ENCODE measurements around the gene LMF2. TPM values are rescaled to one million over a fixed set of nuclear protein-coding genes. Genes with fewer than 3 reads are reported as not detected.

Gene LMF2
- total RNA-seq, 4 donors from 2014 or later, result 50.8 to 54.9 (median 51.7) TPM

DNA sequence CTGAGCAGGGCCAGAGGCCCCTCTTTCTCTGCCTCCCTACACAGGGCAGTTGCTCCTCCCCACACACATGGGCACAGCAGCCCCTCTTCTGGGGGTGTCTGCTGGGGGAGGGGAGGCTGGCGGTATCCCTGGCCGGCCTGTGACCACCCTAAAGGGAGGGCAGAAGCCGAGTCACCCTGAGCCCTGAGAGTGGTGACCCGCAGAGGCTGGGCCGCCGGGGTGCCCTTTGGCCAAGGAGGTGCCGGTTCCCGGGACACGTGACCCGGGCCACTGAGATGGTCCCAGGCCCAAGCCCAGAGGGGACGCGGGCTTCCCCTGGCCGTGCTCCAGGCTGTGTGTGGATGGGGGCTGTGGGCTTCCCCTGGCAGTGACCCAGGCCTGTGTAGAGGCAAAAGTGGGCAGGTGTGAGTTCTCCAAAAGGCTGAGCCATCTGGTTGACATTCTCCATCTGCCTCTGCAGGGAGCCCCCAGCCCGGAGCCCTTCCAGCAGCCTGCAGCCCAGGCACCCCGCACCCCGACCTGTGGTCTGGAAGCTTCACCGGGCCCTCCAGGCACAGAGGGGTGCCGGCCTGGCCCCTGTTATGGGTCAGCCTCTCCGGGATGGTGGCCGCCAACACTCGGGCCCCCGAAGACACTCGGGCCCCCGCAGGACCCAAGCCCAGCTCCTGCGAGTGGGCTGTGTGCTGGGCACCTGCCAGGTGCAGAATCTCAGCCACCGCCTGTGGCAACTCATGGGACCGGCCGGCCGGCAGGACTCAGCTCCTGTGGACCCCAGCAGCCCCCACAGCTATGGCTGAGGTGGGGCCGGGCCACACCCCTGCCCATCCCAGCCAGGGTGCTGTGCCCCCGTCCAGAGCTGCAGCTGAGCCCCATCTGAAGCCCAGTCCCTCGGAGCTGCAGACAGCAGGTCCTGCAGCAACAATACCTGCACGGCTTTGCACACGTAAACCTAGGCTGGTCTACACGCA, 25.1 kb downstream of the LMF2 start:
- ATAC-seq (ENCODE audit: low FRiP score), result no peak
- TF ChIP-seq, protein P1, sequence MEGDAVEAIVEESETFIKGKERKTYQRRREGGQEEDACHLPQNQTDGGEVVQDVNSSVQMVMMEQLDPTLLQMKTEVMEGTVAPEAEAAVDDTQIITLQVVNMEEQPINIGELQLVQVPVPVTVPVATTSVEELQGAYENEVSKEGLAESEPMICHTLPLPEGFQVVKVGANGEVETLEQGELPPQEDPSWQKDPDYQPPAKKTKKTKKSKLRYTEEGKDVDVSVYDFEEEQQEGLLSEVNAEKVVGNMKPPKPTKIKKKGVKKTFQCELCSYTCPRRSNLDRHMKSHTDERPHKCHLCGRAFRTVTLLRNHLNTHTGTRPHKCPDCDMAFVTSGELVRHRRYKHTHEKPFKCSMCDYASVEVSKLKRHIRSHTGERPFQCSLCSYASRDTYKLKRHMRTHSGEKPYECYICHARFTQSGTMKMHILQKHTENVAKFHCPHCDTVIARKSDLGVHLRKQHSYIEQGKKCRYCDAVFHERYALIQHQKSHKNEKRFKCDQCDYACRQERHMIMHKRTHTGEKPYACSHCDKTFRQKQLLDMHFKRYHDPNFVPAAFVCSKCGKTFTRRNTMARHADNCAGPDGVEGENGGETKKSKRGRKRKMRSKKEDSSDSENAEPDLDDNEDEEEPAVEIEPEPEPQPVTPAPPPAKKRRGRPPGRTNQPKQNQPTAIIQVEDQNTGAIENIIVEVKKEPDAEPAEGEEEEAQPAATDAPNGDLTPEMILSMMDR (IDR thresholded peaks at IDR 0.05), result no peak
- no peak for DNase-seq (ENCODE audit: low spot score)

DNA sequence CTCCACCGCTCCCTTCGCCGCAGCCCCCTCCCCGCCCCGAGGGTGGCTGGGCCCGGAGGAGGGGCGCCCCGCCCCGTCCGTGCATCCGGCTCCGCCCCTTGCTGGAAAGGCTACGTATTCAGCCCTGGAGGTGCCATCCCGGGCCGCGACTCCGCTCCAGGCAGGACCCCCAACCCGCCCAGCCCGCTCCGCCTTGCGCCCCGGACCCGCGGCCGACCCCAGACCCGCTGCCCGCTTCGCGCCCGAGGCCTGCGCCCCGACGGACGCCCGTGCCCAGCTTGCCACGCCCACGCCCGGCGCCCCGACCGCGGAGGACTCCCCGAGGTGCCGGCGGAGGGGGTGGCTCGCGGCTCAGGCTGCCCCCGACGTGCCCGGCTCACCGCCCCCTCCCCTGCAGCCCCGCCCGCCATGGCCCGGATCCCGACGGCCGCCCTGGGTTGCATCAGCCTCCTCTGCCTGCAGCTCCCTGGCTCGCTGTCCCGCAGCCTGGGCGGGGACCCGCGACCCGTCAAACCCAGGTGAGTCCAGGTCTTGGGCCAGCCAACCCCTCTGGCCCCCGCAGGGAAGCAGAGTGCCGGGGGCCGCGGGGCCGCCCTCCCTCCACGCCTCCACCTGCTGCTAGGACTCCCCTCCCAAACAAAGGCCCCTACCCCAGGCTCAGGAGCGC, 25.9 kb downstream of the LMF2 start, which contains the start of gene ADM2:
TSS of gene ADM2 (plus strand) at position 104 of the 667 bp plus-strand sequence. CDS start at position 409, 305 bp downstream.
- TF ChIP-seq, protein P1 (IDR thresholded peaks at IDR 0.05), result no peak
- no peak for ATAC-seq (ENCODE audit: low FRiP score)
- no peak for DNase-seq (ENCODE audit: low spot score)

DNA sequence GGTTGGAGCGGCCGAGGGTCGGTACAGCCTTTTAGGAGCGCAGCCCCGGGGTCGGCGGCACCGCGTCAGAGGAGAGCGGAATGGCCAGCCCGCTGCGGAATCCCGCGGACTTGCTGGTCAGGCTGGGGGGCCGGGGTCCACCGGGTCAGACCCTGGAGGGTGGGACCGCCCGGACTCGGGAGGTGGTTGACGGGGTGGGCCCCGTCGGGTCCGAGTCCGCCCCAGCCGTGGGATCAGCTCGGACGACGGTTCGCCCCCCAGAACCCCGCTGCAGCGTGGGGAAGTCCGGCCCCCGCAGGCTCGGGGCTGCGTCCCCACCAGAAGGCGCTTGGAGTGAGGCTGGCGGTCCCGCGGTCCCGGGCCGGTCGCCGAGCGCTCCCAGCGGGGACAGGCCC, 26.5 kb downstream of the LMF2 start:
- DNase-seq (ENCODE audit: low spot score), result no peak
- TF ChIP-seq, protein P1 (IDR thresholded peaks at IDR 0.05), result no peak

DNA sequence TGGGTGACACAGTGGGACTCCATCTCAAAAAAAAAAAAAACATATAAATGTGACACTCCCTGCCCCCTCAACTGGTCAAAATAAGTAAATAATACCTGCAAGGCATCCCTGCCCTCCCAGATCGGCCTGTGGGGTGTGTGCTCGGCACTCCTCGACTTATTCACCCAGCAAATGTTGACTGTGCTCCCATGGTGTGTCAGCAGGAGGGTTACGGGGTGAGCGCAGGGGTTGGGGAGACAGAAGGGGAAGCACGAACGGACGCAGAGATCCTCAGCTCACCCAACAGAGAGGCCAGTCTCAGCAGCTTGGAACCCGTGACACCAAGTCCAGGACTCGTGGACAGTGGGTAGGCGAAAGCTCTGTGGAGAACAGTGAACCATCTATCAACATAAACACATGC, 27.8 kb downstream of the LMF2 start:
- ATAC-seq (ENCODE audit: low FRiP score), result no peak

More for the DNA sequence above, 26.5 kb downstream of the LMF2 start:
- no peak for ATAC-seq (ENCODE audit: low FRiP score)

DNA sequence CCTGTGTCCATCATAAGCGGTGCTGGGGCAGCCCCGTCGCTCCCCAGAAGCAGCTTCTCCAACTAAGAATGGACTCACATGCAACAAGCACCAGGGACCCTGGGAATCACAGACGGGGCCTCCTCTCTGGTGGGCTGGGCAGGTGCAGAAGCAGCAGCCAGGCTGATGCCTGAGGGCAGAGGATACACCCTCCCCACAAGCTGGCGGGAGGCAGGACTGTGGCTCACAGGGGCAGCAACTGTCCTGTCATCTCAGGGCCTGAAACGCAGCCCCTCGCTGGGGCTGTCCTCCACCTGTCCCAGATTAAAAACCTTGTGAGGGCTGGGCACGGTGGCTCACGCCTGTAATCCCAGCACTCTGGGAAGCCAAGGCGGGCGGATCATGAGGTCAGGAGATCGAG, 29.6 kb downstream of the LMF2 start:
- no peak for ATAC-seq (ENCODE audit: low FRiP score)
- TF ChIP-seq, protein P1 (IDR thresholded peaks at IDR 0.05), result no peak
- no peak for DNase-seq (ENCODE audit: low spot score)

More for the DNA sequence above, 27.8 kb downstream of the LMF2 start:
- no peak for DNase-seq (ENCODE audit: low spot score)
- TF ChIP-seq, protein P1 (IDR thresholded peaks at IDR 0.05), result no peak

DNA sequence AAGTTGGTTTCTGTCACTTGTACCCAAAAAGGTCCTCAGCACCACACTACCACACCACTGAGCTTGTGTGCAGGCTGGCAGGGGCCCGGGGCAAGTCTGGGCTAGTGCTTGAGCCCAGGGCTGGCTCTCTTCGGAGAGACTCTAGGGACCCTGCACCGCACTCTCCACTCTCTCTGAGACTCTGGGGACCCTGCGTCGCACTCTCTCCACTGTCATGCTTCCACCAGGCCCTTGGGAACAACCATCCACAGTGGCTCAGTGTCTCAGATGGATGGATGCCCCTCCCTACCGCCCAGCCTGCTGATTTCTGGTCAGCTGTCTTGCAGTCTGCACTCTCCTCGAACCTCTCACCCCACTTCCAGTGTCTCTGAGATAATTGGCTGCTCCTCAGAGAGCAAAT, 30.6 kb downstream of the LMF2 start:
- no peak for ATAC-seq (ENCODE audit: low FRiP score)
- DNase-seq (ENCODE audit: low spot score), result no peak
- TF ChIP-seq, protein P1 (IDR thresholded peaks at IDR 0.05), result no peak

All from omental fat pad (tissue), 4 donors.